HG03097 (cell line): ENCODE results near the gene COG7.
"Not testable (repeated sequence)": the region's sequence is repeated elsewhere in the genome, so short reads cannot be mapped to it uniquely, and the experiment has no call there.

Source experiments
- ATAC-seq: cut with Tn5 transposase; IDR thresholded peaks from one replicate; pipeline ENCODE4 v1.9.1; 2021; ENCODE audit not compliant: unreplicated experiment, low FRiP score

Gene COG7

DNA sequence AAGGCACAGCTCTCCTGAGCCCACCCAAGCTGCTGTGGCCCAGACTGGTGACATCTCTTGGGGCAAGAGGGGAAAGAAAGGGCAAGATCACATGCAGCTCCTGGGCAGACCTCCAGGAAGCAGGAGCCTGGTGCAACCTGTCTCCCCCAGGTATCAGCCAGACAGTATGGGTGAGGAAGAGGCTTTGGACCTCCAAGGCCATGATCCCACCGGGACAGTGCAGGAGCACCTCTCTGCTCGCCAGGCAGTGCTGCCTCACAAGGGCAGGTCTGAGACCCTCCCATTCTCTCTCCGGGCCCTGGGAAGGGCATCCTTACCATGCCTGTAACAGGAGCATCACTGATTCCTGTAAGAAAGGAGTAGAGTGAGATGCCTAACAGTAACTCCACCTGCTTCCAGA is 25.6 kb upstream of the COG7 start:
- no peak for ATAC-seq

DNA sequence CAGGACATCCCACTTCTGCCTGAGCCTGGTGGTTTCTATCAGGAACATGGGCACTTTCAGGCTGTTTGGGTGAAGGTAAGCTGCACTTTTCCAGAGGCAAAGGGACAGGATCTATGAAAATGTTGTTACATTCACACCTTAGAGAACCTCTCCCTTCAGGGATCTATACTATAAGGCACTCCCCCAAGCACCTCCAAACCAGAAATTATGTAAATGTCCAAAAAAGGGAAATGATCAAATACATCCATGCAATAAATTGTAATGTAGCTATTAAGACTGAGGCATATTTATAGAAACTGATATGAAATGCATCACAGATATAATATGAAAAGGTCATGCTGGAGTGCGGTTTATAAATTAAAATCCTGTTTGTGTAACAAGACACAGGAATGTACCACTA is 23.3 kb upstream of the COG7 start:
- no peak for ATAC-seq

DNA sequence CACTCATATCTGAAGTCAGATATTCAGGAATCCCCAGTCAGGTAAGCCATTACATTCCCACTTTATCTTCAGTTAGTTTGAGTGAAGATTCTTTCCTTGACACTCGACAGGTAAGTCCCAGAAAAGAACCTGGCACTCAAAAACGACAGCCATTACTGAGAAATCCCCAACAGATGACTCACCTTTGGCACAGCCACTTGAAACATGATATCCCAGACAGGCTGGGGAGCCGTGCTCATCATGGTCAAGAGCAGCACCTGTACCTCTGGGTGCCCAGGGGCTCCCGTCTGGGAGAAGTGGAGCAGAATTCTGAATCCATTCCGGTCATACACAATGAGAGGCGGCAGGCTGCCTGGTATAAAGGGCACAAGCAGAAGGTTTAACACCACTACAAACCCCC is 16.8 kb upstream of the COG7 start:
- ATAC-seq = no peak

DNA sequence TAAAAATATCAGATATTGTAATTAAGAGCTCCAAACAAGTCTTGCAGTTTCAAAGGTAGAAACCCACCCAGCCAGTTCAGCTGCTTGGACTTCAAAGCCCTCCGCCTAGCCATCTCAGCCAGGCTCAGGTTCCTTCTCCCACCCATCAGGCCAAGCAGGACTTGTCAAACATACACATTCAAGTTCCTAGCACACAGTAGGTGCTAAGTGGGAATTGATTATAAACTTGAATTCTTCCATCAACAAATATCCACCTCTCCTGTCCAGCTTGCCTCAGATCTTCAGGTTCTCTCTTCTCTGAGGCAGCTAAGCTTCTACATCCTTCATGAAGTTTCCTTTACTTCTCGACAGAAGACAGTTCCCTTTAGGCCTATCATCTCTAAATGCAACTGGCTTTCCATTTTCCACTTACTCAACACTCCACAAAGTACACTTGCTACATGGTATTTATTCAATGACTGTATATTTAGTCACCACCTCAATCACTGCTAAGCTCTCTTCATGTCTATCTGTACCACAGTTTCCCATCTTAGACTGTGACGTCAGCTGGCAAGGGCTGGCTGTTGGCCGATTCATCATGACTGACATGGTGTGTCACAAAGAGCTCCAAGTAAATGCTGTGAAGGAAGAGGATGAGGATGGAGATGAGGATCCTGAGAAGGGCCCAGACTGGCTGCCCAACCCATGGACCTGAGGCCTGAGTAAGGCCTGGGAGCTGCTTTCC is 13.3 kb upstream of the COG7 start:
- no peak for ATAC-seq

DNA sequence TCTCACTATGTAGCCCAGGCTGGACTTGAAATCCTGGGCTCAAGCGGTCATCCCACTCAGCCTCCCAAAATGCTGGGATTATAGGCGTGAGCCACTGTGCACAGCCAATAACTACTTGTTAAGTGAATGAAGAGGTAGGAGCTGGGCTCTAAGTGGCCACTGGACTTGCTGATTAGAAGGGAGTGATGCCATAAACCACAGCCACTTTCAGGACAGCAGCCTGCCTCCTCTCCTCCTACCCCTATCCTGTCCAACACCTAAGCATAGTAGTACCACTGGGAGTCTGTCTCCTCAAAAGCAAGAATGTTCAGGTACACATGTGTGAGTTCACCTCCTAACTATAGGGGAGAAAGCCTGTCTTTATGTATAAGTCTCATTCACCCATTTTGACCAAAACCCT is 12.2 kb upstream of the COG7 start:
- no peak for ATAC-seq

DNA sequence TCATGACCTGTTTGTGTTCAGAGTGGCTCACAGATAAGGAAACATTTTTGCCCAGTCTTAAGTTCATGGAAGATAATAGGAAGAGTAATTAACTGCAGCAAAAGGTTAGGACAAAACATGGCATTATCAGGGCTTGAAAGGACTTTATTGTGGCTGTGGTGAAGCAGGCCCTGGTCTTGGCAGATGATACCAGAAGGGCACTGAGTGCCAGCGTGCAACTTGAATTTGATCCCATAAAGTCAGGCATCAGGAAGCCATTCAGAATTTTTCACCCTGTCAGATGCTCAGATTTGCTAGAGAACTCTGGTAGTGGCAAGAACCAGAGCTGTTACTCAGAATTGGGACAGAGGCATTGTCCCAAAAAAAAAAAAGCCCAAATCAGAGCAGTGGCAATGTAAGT is 11.2 kb upstream of the COG7 start:
- no peak for ATAC-seq

DNA sequence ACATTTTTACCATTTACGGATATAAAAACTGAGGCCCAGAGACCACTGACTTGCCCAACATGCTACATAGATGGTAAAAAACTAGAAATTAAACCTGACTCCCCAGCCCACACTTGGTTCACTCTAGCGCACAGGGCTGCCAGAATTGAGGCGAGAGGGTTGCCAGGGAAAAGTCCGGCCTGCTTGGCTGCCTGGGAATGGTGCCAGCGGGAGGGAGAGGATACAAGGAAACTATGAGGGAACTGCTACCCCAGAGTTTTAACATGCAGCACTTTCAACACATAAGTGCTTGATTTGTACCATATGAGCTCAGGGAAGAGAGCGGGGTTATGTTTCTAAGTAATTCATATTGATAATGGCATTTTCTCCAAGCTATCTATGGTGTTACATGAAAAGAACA is 10.0 kb upstream of the COG7 start:
- not testable (repeated sequence) for ATAC-seq

DNA sequence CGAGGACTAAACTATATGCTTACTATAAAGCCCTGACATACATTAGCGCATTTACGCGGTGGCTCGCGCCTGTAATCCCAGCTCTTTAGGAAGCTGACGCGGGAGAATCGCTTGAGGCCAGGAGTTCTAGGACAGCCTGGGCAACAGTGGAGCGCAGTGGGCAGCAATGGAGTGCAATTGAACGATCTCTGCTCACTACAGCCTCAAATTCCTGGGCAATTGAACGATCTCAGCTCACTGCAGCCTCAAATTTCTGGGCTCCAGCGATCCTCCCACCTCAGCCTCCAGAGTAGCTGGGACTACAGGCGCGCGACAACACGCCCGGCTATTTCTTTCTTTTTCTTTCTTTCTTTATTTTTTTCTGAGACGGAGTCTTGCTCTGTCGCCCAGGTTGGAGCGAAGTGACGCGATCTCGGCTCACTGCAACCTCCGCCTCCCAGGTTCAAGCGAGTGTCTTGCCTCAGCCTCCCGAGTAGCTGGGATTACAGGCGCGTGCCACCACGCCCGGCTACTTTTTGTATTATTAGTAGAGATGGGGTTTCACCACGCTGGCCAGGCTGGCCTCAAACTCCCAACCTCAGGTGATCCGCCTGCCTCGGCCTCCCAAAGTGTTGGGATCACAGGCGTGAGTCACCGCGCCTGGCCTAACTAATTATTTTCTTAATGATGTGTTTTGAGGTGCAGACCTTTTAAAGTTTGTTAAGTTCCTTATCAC is 506 bp upstream of the COG7 start:
- no peak for ATAC-seq

DNA sequence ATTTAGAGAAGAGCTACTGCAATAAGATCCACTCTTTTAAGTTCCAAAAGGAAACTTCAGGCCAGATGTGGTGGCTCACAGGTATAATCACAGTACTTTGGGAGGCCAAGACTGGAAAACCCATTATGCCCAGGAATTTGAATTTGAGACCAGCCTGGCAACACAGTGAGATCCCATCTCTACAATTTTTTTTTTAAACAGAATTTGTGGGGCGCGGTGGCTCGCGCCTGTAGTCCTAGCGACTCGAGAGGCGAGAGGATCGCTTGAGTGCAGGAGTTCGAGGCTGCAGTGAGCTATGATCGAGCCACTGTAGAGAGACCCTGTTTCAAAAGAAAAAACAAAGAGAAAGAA is 793 bp downstream of the COG7 start:
- no peak for ATAC-seq

DNA sequence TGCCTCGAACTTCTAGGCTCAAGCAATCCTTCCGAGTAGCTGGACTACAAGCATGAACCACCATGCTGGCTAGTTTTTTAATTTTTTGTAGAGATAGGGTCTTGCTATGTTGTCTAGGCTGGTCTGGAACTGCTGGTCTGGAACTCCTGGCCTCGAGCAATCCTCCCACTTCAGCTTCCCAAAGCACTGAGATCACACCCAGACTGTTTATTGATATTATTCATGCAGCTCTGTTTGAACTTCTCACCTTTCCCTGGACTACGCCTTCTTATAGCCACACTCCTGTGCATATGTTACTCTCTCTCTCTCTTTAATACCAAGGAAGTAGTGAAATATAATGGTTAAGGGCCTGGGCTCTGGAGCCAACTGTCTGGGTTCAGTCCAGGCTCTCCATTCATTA is 4.6 kb downstream of the COG7 start:
- ATAC-seq = no peak

DNA sequence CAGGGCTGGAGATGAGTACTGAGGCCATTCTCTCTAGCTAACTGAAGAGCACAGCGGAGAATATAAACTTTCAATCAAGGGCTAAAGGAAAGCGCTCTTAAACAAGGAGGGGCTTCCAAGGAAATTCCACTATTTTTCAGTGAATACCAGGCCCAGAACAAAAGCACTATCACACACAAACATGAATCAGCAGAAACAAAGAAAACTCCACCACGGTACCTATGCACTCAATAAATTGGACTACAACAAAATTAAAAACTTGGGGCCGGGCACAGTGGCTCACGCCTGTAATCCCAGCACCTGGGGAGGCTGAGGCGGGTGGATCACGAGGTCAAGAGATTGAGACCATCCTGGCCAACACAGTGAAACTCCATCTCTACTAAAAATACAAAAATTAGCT is 15.4 kb downstream of the COG7 start:
- not testable (repeated sequence) for ATAC-seq

DNA sequence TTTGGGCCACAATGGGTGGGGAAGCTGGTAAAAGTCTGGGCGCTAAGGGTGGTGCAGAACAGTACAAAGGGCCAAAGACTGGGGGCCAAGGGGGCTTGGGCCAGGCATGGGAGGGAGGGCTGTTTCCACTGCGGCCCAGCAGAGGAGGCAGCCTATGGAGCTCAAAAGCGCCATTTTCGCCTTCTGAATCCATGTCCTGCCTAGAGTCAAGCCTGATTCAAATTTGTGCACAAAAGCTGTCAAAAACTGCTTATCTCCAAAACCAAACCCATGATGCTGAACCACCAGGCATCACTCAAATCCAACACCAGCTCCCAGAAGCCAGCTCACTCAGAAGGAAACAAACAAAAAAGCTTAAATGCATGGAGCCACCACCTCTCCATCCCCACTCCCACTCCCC is 16.0 kb downstream of the COG7 start:
- ATAC-seq = no peak

DNA sequence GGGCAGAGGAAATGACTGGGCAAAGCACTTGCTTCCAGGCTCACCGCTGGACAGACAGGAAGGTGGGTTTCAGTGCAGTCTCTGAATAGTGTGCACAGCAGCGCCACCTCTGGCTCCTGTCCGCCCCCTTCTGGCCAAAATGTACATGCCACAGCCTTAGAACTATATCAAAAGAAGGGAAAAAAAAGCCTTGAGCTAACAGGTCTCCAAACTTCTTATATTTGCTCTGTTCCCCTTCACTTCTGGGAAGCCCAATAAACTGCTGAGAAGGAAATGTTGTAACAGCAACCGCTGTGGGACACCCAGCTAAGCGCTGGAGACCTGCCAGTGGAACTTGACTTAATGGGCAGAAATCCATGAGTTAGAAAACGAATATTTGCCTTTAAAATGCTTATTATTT is 17.5 kb downstream of the COG7 start:
- no peak for ATAC-seq

DNA sequence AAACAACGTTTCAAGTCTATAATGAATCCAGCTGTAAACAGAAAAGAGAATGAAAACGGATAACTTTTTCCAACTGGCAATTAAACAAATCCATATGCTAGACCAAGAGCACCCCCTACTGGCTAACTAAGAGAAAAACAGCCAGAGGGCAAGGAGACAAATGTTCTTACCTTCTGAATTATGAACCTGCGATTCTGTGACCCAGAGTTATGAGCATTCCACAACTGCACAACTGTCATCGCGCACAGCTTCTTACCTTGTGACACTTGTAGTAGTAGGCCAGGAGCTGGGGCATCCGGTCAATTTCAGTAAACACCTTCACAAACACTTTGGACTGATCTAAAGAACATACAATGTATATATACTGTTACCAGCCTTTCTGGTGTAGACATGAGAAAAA is 18.6 kb downstream of the COG7 start:
- no peak for ATAC-seq

DNA sequence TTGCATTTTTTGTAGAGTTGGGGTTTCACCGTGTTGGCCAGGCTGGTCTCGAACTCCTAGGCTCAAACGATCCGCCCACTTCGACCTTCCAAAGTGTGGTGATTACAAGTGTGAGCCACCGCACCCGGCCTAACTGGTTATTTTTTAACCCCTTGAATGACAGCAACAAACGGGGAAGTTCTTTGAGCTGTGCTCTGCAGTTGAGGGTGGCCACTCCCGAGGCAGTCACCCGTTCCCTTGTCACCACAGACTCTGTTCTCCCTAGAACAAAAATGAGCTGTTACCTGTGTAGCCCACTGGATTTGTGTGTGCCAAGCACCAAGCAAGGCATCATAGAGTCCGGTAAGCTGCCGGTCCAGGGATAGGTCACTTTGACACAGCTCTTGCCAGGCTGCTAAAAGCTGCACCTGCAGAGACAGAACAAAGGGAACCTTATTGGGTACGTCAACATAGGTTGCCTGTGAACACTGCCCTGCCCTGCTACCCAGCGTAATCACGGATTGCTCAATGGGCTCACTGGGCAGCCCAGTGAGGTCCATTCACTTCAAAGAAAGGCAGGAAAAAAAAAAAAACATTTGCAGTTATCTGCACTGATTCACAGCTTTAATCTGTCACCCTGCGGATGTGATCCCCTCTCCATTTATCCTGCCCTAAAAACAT is 19.6 kb downstream of the COG7 start:
- no peak for ATAC-seq

DNA sequence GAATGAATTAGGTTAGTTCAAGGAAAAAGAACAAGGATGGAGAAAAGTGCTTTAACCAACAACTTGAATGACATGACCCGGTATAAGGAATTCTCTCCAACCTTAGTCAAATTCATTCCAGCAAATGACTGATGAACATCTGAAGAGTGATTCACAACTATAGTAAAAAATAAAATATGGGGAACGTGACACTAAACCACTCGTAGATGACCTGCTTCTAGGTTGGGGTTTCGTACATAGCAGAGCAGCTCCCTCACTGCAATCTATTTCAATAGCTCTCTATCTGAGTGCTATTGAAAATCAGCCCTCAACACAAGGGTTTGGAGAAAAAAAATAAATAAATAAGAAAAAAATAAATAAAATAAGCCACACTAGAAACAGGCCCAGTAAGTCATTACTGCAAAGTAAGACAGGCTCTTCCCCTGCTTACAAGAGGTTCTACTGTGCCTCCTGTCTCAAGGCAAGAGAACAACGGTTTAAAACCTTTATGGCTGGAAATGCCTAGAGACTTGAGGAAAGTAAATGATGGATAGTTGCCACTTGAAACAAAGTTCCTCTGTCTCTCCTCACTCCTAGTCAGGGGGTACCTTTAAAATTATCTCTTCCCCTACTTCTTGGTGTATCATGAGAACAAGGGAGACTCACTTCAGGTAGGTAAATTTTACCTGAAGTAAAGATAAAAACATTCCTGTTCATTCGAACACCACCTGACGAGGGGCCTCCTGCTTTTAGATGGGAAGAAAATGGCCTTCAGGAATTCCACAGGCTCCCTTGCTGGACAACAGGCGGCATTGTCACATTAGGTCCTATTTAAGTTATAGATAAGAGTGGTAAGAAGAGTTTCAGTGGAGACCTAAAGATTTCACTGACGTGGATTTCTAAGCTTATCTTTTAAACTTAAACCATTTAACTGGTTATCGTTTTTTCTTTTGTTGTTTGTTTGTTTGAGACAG is 20.5 kb downstream of the COG7 start:
- ATAC-seq = no peak

DNA sequence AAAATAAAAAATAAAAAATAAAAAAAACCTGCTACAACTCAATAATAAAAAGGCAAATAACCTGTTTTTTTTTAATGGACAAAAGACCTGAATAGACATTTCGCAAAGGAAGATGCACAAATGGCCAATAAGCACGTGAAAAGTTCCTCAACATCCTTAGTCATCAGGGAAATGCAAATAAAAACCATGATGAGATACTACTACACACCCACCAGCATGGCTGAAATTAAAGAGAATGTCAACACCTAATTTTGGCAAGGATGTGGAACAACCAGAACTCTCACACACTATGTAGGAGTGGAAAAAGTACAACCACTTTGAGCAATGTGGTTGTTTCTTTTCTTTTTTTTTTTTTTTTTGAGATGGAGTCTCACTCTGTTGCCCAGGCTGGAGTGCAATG is 24.6 kb downstream of the COG7 start:
- ATAC-seq = no peak

DNA sequence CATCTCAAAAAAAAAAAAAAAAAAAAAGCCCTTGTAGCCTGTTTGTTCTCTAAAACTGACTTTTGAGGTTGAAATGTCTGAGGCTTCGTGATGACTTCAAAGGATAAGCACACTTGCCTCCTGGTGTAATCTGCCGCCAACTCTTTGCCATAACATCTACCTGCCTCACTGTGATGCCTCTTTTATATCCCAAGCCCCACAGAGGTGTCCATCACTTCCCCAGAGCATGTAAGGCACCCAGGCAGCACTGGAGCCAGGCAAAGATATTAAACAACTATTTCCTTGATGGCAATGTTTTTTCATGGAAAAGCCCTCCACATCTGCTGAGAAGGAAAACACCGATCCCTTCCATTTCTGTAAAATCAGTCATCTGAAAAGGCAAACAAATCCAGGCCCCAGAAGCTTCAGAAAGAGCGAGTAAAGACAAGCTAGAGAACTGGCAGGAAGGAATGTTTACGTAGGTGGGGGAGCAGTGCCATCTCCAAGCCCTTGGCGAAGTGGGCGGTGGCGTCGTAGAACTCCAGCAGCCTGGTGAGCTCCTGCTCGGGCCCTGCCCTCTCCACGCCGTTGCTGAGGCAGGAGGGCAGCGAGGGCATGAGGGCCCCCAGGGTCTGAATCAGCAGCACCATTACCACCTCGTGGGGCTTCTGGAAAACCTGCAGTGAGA is 28.6 kb downstream of the COG7 start:
- no peak for ATAC-seq

DNA sequence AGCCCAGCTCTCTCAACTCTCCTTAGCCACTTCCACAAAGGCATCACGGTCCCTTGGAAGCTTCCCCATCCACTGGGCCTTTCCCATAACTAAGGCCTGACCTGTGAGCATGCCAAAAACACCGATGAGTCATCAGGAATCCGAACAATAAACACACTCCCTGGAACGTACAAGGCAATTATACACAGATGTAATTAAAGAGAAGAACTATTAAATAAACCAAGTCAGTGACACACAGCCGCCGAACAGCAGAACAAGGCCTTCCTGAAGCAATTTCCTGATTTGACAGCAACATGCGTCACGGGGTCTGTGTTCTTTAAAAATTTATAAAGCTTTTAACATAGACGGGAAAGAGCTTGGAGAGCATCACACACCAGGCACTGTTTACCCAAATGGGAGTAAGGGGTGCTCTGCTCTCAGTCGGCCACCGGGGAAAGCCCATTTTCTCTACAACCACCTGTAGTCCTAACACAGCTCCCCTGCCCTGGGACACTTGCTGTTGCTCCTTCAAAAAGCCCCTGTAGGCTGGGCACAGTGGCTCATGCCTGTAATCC is 29.4 kb downstream of the COG7 start:
- no peak for ATAC-seq

DNA sequence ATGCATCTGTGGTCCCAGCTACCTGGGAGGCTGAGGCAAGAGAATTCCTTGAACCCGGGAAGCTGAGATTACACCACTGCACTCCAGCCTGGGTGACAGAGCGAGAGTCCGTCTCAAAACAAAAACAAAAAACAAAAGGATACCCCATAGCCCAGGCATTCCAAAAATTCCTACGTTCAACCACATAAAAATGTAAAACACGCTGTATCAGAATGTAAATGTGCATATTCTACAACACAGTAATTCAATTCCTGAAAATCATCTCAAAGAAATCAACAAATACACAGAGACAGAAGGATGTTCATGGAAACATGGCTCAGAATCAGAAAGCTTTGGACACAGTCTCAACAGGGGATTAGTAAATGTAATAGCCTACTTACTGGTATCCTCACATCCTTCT is 33.0 kb downstream of the COG7 start:
- ATAC-seq = no peak
